MM.1S (cell line): ENCODE data around the gene GJD2.

Experiments used
- CTCF ChIP-seq: fragments of 300-600 bp; sonication (generic); IDR thresholded peaks from 2 replicates; pipeline ENCODE4 v1.5.1; 2016; ENCODE audit warnings: antibody characterized with exemption, low read length, mixed read lengths
- EZH2 ChIP-seq: fragments of 300-600 bp; sonication (generic); optimal IDR thresholded peaks from 2 replicates; pipeline ENCODE3; 2017; ENCODE audit warnings: low read depth, mild to moderate bottlenecking, antibody characterized with exemption, low read length, mixed read lengths
- EZH2phosphoT487 ChIP-seq: fragments of 300-600 bp; sonication (generic); IDR thresholded peaks from 2 replicates; pipeline ENCODE4 v1.6.1; 2018; ENCODE audit warnings: antibody characterized with exemption, low read length

- no peak for TF ChIP-seq CTCF
- TF ChIP-seq EZH2: no peak
- TF ChIP-seq EZH2phosphoT487: no peak
Observed at GRCh38 chr15:34722439-34722836, 32.4 kb downstream of the GJD2 start.
